DND-41 (cell line): ENCODE measurements around the gene SEC24A.
A peak's percentile ranks its signal among the peaks of the same experiment; 100 is the strongest.

Source experiments
- ATAC-seq: fragments of 200-7000 bp; cut with Tn5 transposase; 3 replicates; pipeline ENCODE4 v1.9.1; 2021; ENCODE audit warnings: low read depth; ENCODE audit not compliant: insufficient read depth
- DNase-seq: peaks from one replicate; pipeline ENCODE4 v3.0.0-alpha.2; 2020
- H2AFZ ChIP-seq: 2 replicates; pipeline ENCODE4 v1.6.0; 2012; ENCODE audit warnings: low read depth, low read length
- H3K27ac ChIP-seq: 2 replicates; pipeline ENCODE4 v1.5.1; 2012; ENCODE audit warnings: low read length, inconsistent platforms
- H3K27me3 ChIP-seq: fragments of 200-600 bp; sonication (generic); 2 replicates; pipeline ENCODE4 v1.6.0; 2012; ENCODE audit warnings: low read length, mild to moderate bottlenecking, inconsistent platforms; ENCODE audit not compliant: insufficient read depth, poor library complexity
- H3K36me3 ChIP-seq: 2 replicates; pipeline ENCODE4 v1.5.1; 2012; ENCODE audit warnings: low read length, inconsistent platforms; ENCODE audit not compliant: insufficient read depth
- H3K4me1 ChIP-seq: 2 replicates; pipeline ENCODE4 v1.5.1; 2012; ENCODE audit warnings: mild to moderate bottlenecking, low read length; ENCODE audit not compliant: insufficient read depth
- H3K4me2 ChIP-seq: 2 replicates; pipeline ENCODE4 v1.6.0; 2012; ENCODE audit warnings: mild to moderate bottlenecking, moderate library complexity, low read length, inconsistent platforms; ENCODE audit not compliant: insufficient read depth
- H3K4me3 ChIP-seq, 2 experiments: fragments of 200-600 bp in 1 of 2; shearing (Covaris generic) in 1 of 2; 2 replicates each; pipeline ENCODE4 v1.5.1; 2012 to 2016; ENCODE audit warnings: inconsistent platforms in 2 of 2, low read length in 2 of 2, mild to moderate bottlenecking in 2 of 2, low read depth in 1 of 2, moderate library complexity in 1 of 2
- H3K79me2 ChIP-seq: 2 replicates; pipeline ENCODE4 v1.6.0; 2012; ENCODE audit warnings: low read length, inconsistent platforms; ENCODE audit not compliant: insufficient read depth
- H3K9ac ChIP-seq: 2 replicates; pipeline ENCODE4 v1.6.0; 2012; ENCODE audit warnings: low read depth, mild to moderate bottlenecking, inconsistent platforms, low read length, moderate library complexity
- H3K9me3 ChIP-seq: 2 replicates; pipeline ENCODE4 v1.5.1; 2012; ENCODE audit warnings: low read length, moderate library complexity, mild to moderate bottlenecking, inconsistent platforms; ENCODE audit not compliant: insufficient read depth, severe bottlenecking
- H4K20me1 ChIP-seq: 2 replicates; pipeline ENCODE4 v1.6.0; 2012; ENCODE audit warnings: low read length; ENCODE audit not compliant: insufficient read depth
- EZH2 ChIP-seq: IDR thresholded peaks from 3 replicates; pipeline ENCODE4 v1.6.1; 2012; ENCODE audit warnings: borderline replicate concordance, low read depth, mild to moderate bottlenecking, moderate library complexity, low read length, inconsistent platforms; ENCODE audit not compliant: severe bottlenecking
- TF ChIP-seq, protein P1 (sequence below): IDR thresholded peaks from 2 replicates; pipeline ENCODE4 v1.5.1; 2012; ENCODE audit warnings: borderline replicate concordance, low read length, moderate library complexity, mild to moderate bottlenecking; ENCODE audit not compliant: poor library complexity, severe bottlenecking; ENCODE audit errors: extremely low read depth

The SEC24A gene

DNA sequence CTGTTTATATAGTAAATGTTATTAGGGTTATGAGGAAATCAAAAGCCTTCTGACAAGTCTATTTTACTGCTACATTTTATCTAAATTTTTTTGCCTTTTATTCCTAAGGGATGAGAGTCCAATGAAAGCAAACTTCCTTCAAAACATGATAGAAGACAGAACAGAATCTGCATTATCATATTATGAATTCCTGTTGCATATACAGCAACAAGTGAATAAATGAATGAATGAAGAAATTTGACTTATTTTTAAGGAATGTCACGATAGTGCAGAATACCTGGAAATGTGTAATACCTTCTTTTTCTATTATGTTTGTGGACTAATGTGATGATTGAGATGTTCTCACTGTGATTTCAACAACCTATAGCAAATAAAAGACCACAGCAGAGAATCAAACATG is 76.3 kb downstream of the SEC24A start:
- H3K36me3 ChIP-seq = peaks cover 43% of the 10 kb centered on the region
- H3K9ac ChIP-seq = no peak overlapping the region
- H3K4me2 ChIP-seq = no peak overlapping the region
- H3K4me1 ChIP-seq = no peaks in the 10 kb centered on the region
- no peak for DNase-seq
- no peaks in the 10 kb centered on the region for H3K27me3 ChIP-seq
- TF ChIP-seq, protein P1, sequence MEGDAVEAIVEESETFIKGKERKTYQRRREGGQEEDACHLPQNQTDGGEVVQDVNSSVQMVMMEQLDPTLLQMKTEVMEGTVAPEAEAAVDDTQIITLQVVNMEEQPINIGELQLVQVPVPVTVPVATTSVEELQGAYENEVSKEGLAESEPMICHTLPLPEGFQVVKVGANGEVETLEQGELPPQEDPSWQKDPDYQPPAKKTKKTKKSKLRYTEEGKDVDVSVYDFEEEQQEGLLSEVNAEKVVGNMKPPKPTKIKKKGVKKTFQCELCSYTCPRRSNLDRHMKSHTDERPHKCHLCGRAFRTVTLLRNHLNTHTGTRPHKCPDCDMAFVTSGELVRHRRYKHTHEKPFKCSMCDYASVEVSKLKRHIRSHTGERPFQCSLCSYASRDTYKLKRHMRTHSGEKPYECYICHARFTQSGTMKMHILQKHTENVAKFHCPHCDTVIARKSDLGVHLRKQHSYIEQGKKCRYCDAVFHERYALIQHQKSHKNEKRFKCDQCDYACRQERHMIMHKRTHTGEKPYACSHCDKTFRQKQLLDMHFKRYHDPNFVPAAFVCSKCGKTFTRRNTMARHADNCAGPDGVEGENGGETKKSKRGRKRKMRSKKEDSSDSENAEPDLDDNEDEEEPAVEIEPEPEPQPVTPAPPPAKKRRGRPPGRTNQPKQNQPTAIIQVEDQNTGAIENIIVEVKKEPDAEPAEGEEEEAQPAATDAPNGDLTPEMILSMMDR = no peak
- no peak for TF ChIP-seq EZH2
- H2AFZ ChIP-seq = no peak overlapping the region
- no peaks in the 10 kb centered on the region for H3K79me2 ChIP-seq
- no peak for ATAC-seq
- H3K4me3 ChIP-seq = no peak overlapping the region
- H3K9me3 ChIP-seq = no peaks in the 10 kb centered on the region
- H4K20me1 ChIP-seq = no peaks in the 10 kb centered on the region
- no peak overlapping the region for H3K27ac ChIP-seq

DNA sequence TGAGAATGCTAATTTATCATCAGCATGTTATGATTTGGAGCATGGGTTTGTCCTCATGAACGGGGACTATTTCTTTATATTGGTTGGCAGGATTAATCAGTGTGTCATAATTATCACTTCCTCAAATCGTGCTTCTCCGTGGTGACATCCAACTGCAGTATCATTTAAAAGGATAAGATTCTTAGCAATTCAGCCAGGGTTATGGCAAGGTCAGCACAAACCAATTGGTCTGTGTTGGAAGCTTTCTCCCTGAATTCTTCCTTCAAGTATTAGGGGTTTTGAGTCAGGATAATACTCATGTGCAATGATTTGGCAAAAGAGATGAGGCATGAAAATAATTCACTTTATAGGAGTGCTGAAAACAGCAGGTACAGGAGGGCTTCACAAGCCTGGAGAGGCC is 84.2 kb downstream of the SEC24A start:
- Histone ChIP-seq H3K9me3 (no peaks in the 10 kb centered on the region), H3K36me3 (no peaks in the 10 kb centered on the region)
- no peak for ATAC-seq

DNA sequence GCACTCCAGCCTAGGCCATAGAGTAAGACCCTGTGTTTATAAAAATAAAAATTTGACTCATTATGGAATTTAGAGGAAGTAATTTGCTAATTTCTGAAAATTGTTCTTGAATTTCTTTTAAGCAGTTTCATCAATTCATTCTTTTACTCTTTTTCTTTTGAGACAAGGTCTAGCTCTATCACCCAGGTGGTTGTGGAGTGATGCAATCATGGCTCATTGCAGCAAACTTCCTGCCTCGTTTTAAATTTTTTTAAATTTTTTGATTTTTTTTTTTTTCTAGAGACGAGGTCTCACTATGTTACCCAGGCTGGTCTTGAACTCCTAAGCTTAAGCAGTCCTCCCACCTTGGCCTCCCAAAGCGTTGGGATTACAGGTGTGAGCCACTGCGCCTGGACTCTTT is 86.7 kb downstream of the SEC24A start:
- Histone ChIP-seq H3K79me2 (peaks cover 19% of the 10 kb centered on the region), H3K9ac (no peak overlapping the region), H3K36me3 (no peaks in the 10 kb centered on the region), H3K4me3 (no peak overlapping the region), H3K4me2 (no peak overlapping the region), H3K4me1 (peaks cover 28% of the 10 kb centered on the region), H3K27me3 (no peaks in the 10 kb centered on the region), H4K20me1 (0 out of 2 replicates have a peak, but pooled peaks cover 3% of the 10 kb centered on the region), H3K27ac (no peak overlapping the region), H3K9me3 (no peaks in the 10 kb centered on the region), H2AFZ (peak overlapping the region; percentile 46; the same call in 1 of the 2 replicates)
- ATAC-seq = no peak
- TF ChIP-seq, protein P1 = no peak
- TF ChIP-seq EZH2 = no peak
- peak; percentile 21 for DNase-seq

More for the DNA sequence above, 84.2 kb downstream of the SEC24A start:
- Histone ChIP-seq H3K27me3 (no peaks in the 10 kb centered on the region), H3K27ac (no peak overlapping the region), H2AFZ (no peak overlapping the region), H3K4me1 (peaks cover 10% of the 10 kb centered on the region), H3K4me2 (no peak overlapping the region), H3K9ac (no peak overlapping the region), H4K20me1 (no peaks in the 10 kb centered on the region), H3K4me3 (no peak overlapping the region), H3K79me2 (no peaks in the 10 kb centered on the region)
- TF ChIP-seq, protein P1 = no peak
- no peak for TF ChIP-seq EZH2
- no peak for DNase-seq
